WTC11 (cell line): ENCODE data around the gene NSMCE3. TPM values are rescaled to one million over a fixed set of nuclear protein-coding genes. Genes with fewer than 3 reads are reported as not detected.

Experiments
- ATAC-seq: fragments of 200-7000 bp; cut with Tn5 transposase; 2 replicates; pipeline ENCODE4 v1.10.0; 2021; ENCODE audit warnings: mild to moderate bottlenecking, moderate library complexity
- CTCF ChIA-PET: fragments of 300-600 bp; sonication (Branson Sonifier 250); formaldehyde crosslinking; loops from one replicate; lab custom pipeline; 2021; ENCODE audit warnings: antibody characterized with exemption; lab: Charles Lee
- POLR2A ChIA-PET: fragments of 350-600 bp; sonication (Branson Sonifier 250); formaldehyde crosslinking; loops from one replicate; lab custom pipeline; 2021; ENCODE audit warnings: antibody characterized with exemption; lab: Charles Lee
- DNase-seq: peaks from one replicate; pipeline ENCODE4 v3.0.0; 2021; ENCODE audit warnings: low spot score
- H3K27ac Mint-ChIP-seq: 2 replicates; pipeline ENCODE4 v1.8.0; 2021; ENCODE audit warnings: mixed read lengths
- H3K27me3 Mint-ChIP-seq: 2 replicates; pipeline ENCODE4 v1.8.0; 2021; ENCODE audit warnings: low read depth, mild to moderate bottlenecking, moderate library complexity, mixed read lengths
- H3K36me3 Mint-ChIP-seq: 2 replicates; pipeline ENCODE4 v1.8.0; 2021; ENCODE audit warnings: mixed read lengths
- H3K4me1 Mint-ChIP-seq: 2 replicates; pipeline ENCODE4 v1.8.0; 2022; ENCODE audit warnings: mixed read lengths
- H3K4me3 Mint-ChIP-seq: 2 replicates; pipeline ENCODE4 v1.8.0; 2021; ENCODE audit warnings: mild to moderate bottlenecking, moderate library complexity, mixed read lengths
- H3K9me3 Mint-ChIP-seq: 2 replicates; pipeline ENCODE4 v1.8.0; 2021; ENCODE audit warnings: mixed read lengths
- ATF1 ChIP-seq: sonication (generic); formaldehyde crosslinking; IDR thresholded peaks from 2 replicates; pipeline ENCODE4 v1.8.1; 2023; ENCODE audit warnings: mild to moderate bottlenecking, moderate library complexity, missing genetic modification reagents
- E2F5 ChIP-seq: sonication (generic); formaldehyde crosslinking; IDR thresholded peaks from 2 replicates; pipeline ENCODE4 v1.8.1; 2022; ENCODE audit warnings: mild to moderate bottlenecking, moderate library complexity, missing genetic modification reagents
- ELF4 ChIP-seq: sonication (generic); formaldehyde crosslinking; IDR thresholded peaks from 2 replicates; pipeline ENCODE4 v1.8.1; 2022; ENCODE audit warnings: low read depth, mild to moderate bottlenecking, moderate library complexity, missing genetic modification reagents
- EMX1 ChIP-seq: fragments of 250-450 bp; sonication (Bioruptor Pico); IDR thresholded peaks from 2 replicates; pipeline ENCODE4 v1.8.0; 2021; ENCODE audit warnings: mild to moderate bottlenecking
- HMGA2 ChIP-seq: fragments of 250-450 bp; sonication (Bioruptor Pico); IDR thresholded peaks from 2 replicates; pipeline ENCODE4 v1.4.0; 2021; ENCODE audit warnings: mild to moderate bottlenecking, moderate library complexity
- MLX ChIP-seq: sonication (generic); formaldehyde crosslinking; IDR thresholded peaks from 2 replicates; pipeline ENCODE4 v1.8.1; 2023; ENCODE audit warnings: mild to moderate bottlenecking, missing genetic modification reagents, moderate library complexity
- MYBL2 ChIP-seq: sonication (generic); formaldehyde crosslinking; IDR thresholded peaks from 2 replicates; pipeline ENCODE4 v1.8.1; 2023; ENCODE audit warnings: mild to moderate bottlenecking, moderate library complexity, missing genetic modification reagents
- NR1H2 ChIP-seq: sonication (generic); formaldehyde crosslinking; IDR thresholded peaks from 2 replicates; pipeline ENCODE4 v1.9.0; 2021; ENCODE audit warnings: mild to moderate bottlenecking, moderate library complexity, missing genetic modification reagents
- NR3C1 ChIP-seq: sonication (generic); formaldehyde crosslinking; conservative IDR thresholded peaks from 2 replicates; pipeline ENCODE4 v1.8.1; 2023; ENCODE audit warnings: low read depth, mild to moderate bottlenecking, missing genetic modification reagents
- PRRX2 ChIP-seq: fragments of 250-450 bp; sonication (Bioruptor Pico); IDR thresholded peaks from 2 replicates; pipeline ENCODE4 v1.8.0; 2021; ENCODE audit warnings: mild to moderate bottlenecking
- RORB ChIP-seq: fragments of 250-450 bp; sonication (Bioruptor Pico); IDR thresholded peaks from 2 replicates; pipeline ENCODE4 v1.9.0; 2021; ENCODE audit warnings: mild to moderate bottlenecking
- SMAD4 ChIP-seq: sonication (generic); formaldehyde crosslinking; IDR thresholded peaks from 2 replicates; pipeline ENCODE4 v1.8.0; 2022; ENCODE audit warnings: mild to moderate bottlenecking, missing genetic modification reagents
- TP53 ChIP-seq: sonication (generic); formaldehyde crosslinking; IDR thresholded peaks from 2 replicates; pipeline ENCODE4 v1.8.1; 2023; ENCODE audit warnings: mild to moderate bottlenecking, missing genetic modification reagents
- ZBTB21 ChIP-seq: sonication (generic); formaldehyde crosslinking; IDR thresholded peaks from 2 replicates; pipeline ENCODE4 v1.8.1; 2023; ENCODE audit warnings: mild to moderate bottlenecking, missing genetic modification reagents, borderline replicate concordance
- ZNF138 ChIP-seq: sonication (generic); formaldehyde crosslinking; conservative IDR thresholded peaks from 2 replicates; pipeline ENCODE4 v1.8.1; 2022; ENCODE audit warnings: mild to moderate bottlenecking, moderate library complexity, missing genetic modification reagents
- ZNF232 ChIP-seq: sonication (generic); formaldehyde crosslinking; IDR thresholded peaks from 2 replicates; pipeline ENCODE4 v1.8.0; 2022; ENCODE audit warnings: mild to moderate bottlenecking, missing genetic modification reagents
- ZNF317 ChIP-seq: sonication (generic); formaldehyde crosslinking; IDR thresholded peaks from 2 replicates; pipeline ENCODE4 v1.8.1; 2023; ENCODE audit warnings: low read depth, mild to moderate bottlenecking, moderate library complexity, missing genetic modification reagents, borderline replicate concordance
- ZNF416 ChIP-seq: fragments of 250-450 bp; sonication (Bioruptor Pico); IDR thresholded peaks from 2 replicates; pipeline ENCODE4 v1.9.0; 2021; ENCODE audit warnings: mild to moderate bottlenecking, inconsistent platforms
- total RNA-seq: library from RNA; stranded (reverse); gene quantifications from 3 replicates; pipeline ENCODE4 v1.2.3, GENCODE V29; 2021
- TF ChIP-seq, protein P1 (sequence below): sonication (generic); formaldehyde crosslinking; IDR thresholded peaks from 2 replicates; pipeline ENCODE4 v1.8.1; 2022; ENCODE audit warnings: missing genetic modification reagents, borderline replicate concordance
- TF ChIP-seq, protein P2 (sequence below): sonication (generic); formaldehyde crosslinking; IDR thresholded peaks from 2 replicates; pipeline ENCODE4 v1.8.1; 2022; ENCODE audit warnings: low read depth, mild to moderate bottlenecking, moderate library complexity, missing genetic modification reagents, borderline replicate concordance
- TF ChIP-seq, protein P3 (sequence below): fragments of 250-450 bp; sonication (Bioruptor Pico); IDR thresholded peaks from 2 replicates; pipeline ENCODE4 v1.8.0; 2021; ENCODE audit warnings: mild to moderate bottlenecking

NSMCE3 gene
- total RNA-seq, 1 experiment from 2014 or later: 6.6 TPM

- ChIA-PET CTCF (interaction anchor here (0.8 kb wide), 1 partner anchor 93 kb away, joined by 3 read pairs; no protein-coding TSS in a partner anchor), POLR2A (no interaction called here)
- no peak for ATAC-seq
- peaks cover 17% of the 10 kb centered on the region for H3K9me3 Mint-ChIP-seq
- no peaks in the 10 kb centered on the region for H3K27me3 Mint-ChIP-seq
- no peak overlapping the region for H3K27ac Mint-ChIP-seq
- no peaks in the 10 kb centered on the region for H3K4me1 Mint-ChIP-seq
- TF ChIP-seq ZBTB21 (CRISPR knock-in tag) (no peak), EMX1 (CRISPR knock-in tag) (no peak), ELF4 (CRISPR knock-in tag) (no peak), ZNF138 (CRISPR knock-in tag) (no peak), RORB (CRISPR knock-in tag) (no peak), PRRX2 (CRISPR knock-in tag) (no peak), SMAD4 (CRISPR knock-in tag) (no peak), MLX (CRISPR knock-in tag) (no peak), ZNF317 (CRISPR knock-in tag) (no peak), ATF1 (CRISPR knock-in tag) (no peak), ZNF232 (no peak), NR1H2 (no peak), MYBL2 (no peak)
- TF ChIP-seq, protein P1, sequence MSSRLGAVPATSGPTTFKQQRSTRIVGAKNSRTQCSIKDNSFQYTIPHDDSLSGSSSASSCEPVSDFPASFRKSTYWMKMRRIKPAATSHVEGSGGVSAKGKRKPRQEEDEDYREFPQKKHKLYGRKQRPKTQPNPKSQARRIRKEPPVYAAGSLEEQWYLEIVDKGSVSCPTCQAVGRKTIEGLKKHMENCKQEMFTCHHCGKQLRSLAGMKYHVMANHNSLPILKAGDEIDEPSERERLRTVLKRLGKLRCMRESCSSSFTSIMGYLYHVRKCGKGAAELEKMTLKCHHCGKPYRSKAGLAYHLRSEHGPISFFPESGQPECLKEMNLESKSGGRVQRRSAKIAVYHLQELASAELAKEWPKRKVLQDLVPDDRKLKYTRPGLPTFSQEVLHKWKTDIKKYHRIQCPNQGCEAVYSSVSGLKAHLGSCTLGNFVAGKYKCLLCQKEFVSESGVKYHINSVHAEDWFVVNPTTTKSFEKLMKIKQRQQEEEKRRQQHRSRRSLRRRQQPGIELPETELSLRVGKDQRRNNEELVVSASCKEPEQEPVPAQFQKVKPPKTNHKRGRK (CRISPR knock-in tag): no peak
- DNase-seq: no peak
- peaks cover 4% of the 10 kb centered on the region; the same call in 1 of the 2 replicates for H3K36me3 Mint-ChIP-seq
- no peak overlapping the region for H3K4me3 Mint-ChIP-seq
These were observed 36.1 kb downstream of the NSMCE3 start for GRCh38 chr15:29233566-29233965.

DNA sequence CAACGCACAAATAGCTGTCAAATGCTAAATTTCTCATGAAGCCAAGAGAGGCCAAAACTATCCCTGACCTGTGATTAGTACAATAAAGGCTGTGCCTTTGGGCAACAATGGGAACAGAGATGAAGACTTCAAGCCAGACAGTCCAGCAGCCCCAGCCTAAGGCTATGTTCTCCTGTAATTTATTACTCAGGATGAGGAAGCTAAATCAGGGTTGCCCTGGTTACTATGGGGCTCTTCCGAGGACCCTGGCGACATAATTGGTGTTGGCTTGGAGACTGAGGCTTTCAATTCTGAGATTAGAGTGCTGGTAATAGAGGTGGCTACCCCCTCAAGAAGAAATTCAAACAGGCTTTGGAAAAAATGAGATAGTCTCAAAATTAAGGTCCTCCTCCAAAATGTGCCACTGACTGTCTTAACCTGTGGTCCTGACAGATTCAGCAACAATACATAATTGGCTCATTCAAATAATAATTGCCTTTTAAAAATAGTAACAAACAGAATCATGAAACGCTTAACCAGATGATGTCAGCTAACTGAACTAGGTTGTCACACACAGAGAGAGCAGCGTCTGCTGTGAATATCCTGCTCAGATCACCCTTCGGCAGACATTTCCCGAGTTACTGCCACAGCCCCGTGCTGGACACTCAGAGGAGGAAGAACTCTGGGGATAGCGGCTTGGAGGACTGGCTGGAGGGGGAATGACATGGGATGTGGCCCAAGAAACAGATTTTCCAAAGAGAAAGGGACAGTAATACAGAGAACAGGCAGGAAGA lies 43.0 kb downstream of the NSMCE3 start:
- no peak for ATAC-seq
- Mint-ChIP-seq H3K27me3 (no peaks in the 10 kb centered on the region), H3K4me1 (peaks cover 25% of the 10 kb centered on the region), H3K9me3 (peaks cover 4% of the 10 kb centered on the region; the same call in 1 of the 2 replicates)
- TF ChIP-seq ZBTB21 (CRISPR knock-in tag): no peak
- TF ChIP-seq NR3C1 (CRISPR knock-in tag): no peak
- no peak for TF ChIP-seq E2F5 (CRISPR knock-in tag)
- TF ChIP-seq, all 79 proteins: peak for 0
- no peak for DNase-seq
- no peak overlapping the region for H3K4me3 Mint-ChIP-seq
- ChIA-PET CTCF (no interaction called here), POLR2A (no interaction called here)
- H3K27ac Mint-ChIP-seq: peak overlapping the region; percentile 5; the same call in 1 of the 2 replicates
- peaks cover 2% of the 10 kb centered on the region; the same call in 1 of the 2 replicates for H3K36me3 Mint-ChIP-seq

DNA sequence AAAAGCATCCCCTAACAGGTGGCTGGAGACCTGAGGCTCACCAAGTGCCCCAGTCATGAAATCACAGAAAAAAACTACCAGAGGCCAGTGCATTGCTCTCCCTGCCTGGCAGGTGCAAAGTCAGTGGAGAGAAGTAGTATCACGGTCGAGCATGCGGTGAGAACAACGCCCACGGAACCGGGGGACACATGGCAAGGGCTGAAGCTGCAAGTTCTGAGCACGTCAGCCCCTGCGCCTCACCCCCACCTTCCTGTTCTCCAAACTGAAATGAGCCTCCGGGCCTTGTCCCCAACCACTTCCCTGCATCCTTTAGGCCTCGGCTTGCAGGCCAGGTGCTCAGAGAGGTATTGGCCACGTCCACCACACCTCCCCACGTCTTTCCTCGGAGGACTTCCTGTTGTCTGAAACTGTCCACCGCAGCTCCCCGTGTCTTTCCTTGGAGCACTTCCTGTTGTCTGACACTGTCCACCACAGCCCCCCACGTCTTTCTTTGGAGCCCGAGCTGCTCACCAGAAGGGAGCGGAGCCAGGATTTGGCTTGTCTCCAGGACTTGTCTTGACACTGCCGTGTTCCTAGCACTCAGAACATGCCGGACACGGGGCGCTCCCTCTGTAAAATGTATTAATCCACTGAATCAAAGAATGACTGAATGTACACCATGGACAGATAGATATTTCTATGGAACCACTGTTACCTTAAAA lies 43.9 kb downstream of the NSMCE3 start:
- no peak overlapping the region for H3K27ac Mint-ChIP-seq
- POLR2A ChIA-PET: no interaction called here
- no peak overlapping the region for H3K4me3 Mint-ChIP-seq
- no peak for DNase-seq
- peaks cover 31% of the 10 kb centered on the region for H3K4me1 Mint-ChIP-seq
- CTCF ChIA-PET: no interaction called here
- H3K9me3 Mint-ChIP-seq: peaks cover 4% of the 10 kb centered on the region; the same call in 1 of the 2 replicates
- no peaks in the 10 kb centered on the region for H3K27me3 Mint-ChIP-seq
- no peak for ATAC-seq
- peaks cover 2% of the 10 kb centered on the region; the same call in 1 of the 2 replicates for H3K36me3 Mint-ChIP-seq
- no peak for TF ChIP-seq TP53 (CRISPR knock-in tag)
- no peak for TF ChIP-seq ZNF416 (CRISPR knock-in tag)
- TF ChIP-seq, protein P2, sequence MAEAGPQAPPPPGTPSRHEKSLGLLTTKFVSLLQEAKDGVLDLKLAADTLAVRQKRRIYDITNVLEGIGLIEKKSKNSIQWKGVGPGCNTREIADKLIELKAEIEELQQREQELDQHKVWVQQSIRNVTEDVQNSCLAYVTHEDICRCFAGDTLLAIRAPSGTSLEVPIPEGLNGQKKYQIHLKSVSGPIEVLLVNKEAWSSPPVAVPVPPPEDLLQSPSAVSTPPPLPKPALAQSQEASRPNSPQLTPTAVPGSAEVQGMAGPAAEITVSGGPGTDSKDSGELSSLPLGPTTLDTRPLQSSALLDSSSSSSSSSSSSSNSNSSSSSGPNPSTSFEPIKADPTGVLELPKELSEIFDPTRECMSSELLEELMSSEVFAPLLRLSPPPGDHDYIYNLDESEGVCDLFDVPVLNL (CRISPR knock-in tag): no peak
- TF ChIP-seq ZNF317 (CRISPR knock-in tag): no peak
- TF ChIP-seq, protein P3, sequence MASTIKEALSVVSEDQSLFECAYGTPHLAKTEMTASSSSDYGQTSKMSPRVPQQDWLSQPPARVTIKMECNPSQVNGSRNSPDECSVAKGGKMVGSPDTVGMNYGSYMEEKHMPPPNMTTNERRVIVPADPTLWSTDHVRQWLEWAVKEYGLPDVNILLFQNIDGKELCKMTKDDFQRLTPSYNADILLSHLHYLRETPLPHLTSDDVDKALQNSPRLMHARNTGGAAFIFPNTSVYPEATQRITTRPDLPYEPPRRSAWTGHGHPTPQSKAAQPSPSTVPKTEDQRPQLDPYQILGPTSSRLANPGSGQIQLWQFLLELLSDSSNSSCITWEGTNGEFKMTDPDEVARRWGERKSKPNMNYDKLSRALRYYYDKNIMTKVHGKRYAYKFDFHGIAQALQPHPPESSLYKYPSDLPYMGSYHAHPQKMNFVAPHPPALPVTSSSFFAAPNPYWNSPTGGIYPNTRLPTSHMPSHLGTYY (CRISPR knock-in tag): no peak
- TF ChIP-seq HMGA2 (CRISPR knock-in tag): no peak
